ENCODE data around the gene PLA2G2D. TPM values are rescaled to one million over a fixed set of nuclear protein-coding genes. Genes with fewer than 3 reads are reported as not detected.

The PLA2G2D gene
- total RNA-seq, 1 experiment from 2014 or later: not detected

- no CpG with 5 or more reads among the region's 1 CpG for WGBS (ENCODE audit: extremely low coverage, insufficient read length, low lambda C conversion rate)
- TF ChIP-seq CTCF (conservative IDR thresholded peaks at IDR 0.05): no peak
- Histone ChIP-seq H2BK12ac (ENCODE audit: insufficient read length, low read depth, low read length) (no peak overlapping the region), H3K4me2 (ENCODE audit: insufficient read depth, insufficient read length, low read length) (no peak overlapping the region), H2BK120ac (ENCODE audit: low read depth, low read length, poor library complexity, severe bottlenecking) (no peak overlapping the region), H3K23ac (ENCODE audit: insufficient read length, low read depth, low read length) (no peak overlapping the region), H4K20me1 (ENCODE audit: control insufficient read depth, insufficient read depth, insufficient read length) (no peaks in the 10 kb centered on the region), H3K56ac (ENCODE audit: insufficient read length, low read depth, low read length) (no peak overlapping the region), H3K27me3 (ENCODE audit: insufficient read depth, low read length) (no peaks in the 10 kb centered on the region), H3K9me3 (ENCODE audit: control insufficient read depth, low read depth, low read length) (peaks cover 7% of the 10 kb centered on the region), H2BK5ac (ENCODE audit: insufficient read length, low read length) (no peak overlapping the region), H3K79me1 (ENCODE audit: insufficient read depth, low read depth, low read length, poor library complexity, severe bottlenecking) (no peaks in the 10 kb centered on the region), H3T11ph (ENCODE audit: low read length) (no peak overlapping the region), H3K14ac (ENCODE audit: insufficient read depth, low read length) (no peak overlapping the region), H2AFZ (ENCODE audit: low read length) (no peak overlapping the region), H3K9ac (ENCODE audit: extremely low read depth, insufficient read length, low read length) (no peak overlapping the region), H3K23me2 (ENCODE audit: insufficient read length, low read depth, low read length, poor library complexity, severe bottlenecking) (no peaks in the 10 kb centered on the region), H4K91ac (ENCODE audit: insufficient read length, low read depth, low read length) (no peak overlapping the region), H4K5ac (ENCODE audit: insufficient read length, low read depth, low read length) (no peak overlapping the region), H3K4me1 (ENCODE audit: insufficient read depth, low read length) (no peaks in the 10 kb centered on the region), H2BK20ac (ENCODE audit: low read depth, low read length, poor library complexity, severe bottlenecking) (no peak overlapping the region), H3K27ac (ENCODE audit: insufficient read length, low read depth, low read length) (no peak overlapping the region), H3K18ac (ENCODE audit: insufficient read length, low read depth, low read length) (no peak overlapping the region), H2BK15ac (ENCODE audit: low read depth, low read length) (no peak overlapping the region), H4K8ac (replicated peaks; ENCODE audit: insufficient read length, low read depth, low read length) (no peak overlapping the region), H3K79me2 (ENCODE audit: insufficient read depth, low read length) (no peaks in the 10 kb centered on the region), H2AK5ac (ENCODE audit: insufficient read length, low read length) (no peak overlapping the region), H3K4ac (ENCODE audit: low read depth, low read length) (no peak overlapping the region)
- no peak overlapping the region for H3K27ac Mint-ChIP-seq
- H3K4me1 Mint-ChIP-seq: peaks cover 6 to 8% of the 10 kb centered on the region in 2 experiments
- H3K36me3 Mint-ChIP-seq (ENCODE audit: insufficient read depth in 1 of 3, low read depth in 3 of 3): peaks cover 4 to 7% (median 6%) of the 10 kb centered on the region in 3 experiments; a peak in 6 of 7 replicates
- H3K9me3 Mint-ChIP-seq: peaks cover 12 to 24% of the 10 kb centered on the region in 2 experiments
- no peak overlapping the region for H3K4me3 Mint-ChIP-seq
- DNase-seq: no peak
- peaks cover 5% of the 10 kb centered on the region; the same call in 1 of the 2 replicates for H3K27me3 Mint-ChIP-seq (ENCODE audit: low read depth)
These were observed 16.5 kb downstream of the PLA2G2D start for GRCh38 chr1:20102875-20103274.

Data from H9 (cell line).